ENCODE results near the gene MEIOSIN. TPM values are rescaled to one million over a fixed set of nuclear protein-coding genes. Genes with fewer than 3 reads are reported as not detected.
"Not testable (repeated sequence)": the region's sequence is repeated elsewhere in the genome, so short reads cannot be mapped to it uniquely, and the experiment has no call there.

Gene MEIOSIN
- total and polyA plus RNA-seq, 4 donors, result not detected

GRCh38 chr19:45745606-45746005 lies 12.4 kb downstream of the MEIOSIN start:
- WGBS, 2 donors, result 90 to 91% methylated on average over 6 of the region's 6 CpGs
- Histone ChIP-seq H3K27me3 (ENCODE audit: control insufficient read depth in 3 of 3, insufficient read depth in 3 of 3, low read length in 2 of 3) (no peaks in the 10 kb centered on the region), H3K4me3 (no peak overlapping the region), H3K4me1 (ENCODE audit: control insufficient read depth in 5 of 5, insufficient read depth in 5 of 5, low read length in 5 of 5) (no peaks in the 10 kb centered on the region), H3K36me3 (ENCODE audit: control insufficient read depth in 4 of 4, insufficient read depth in 4 of 4, low read length in 4 of 4) (no peaks in the 10 kb centered on the region), H3K27ac (ENCODE audit: low read depth in 1 of 2, low read length in 1 of 2) (no peak overlapping the region), H3K9ac (ENCODE audit: insufficient read depth in 1 of 2, low read length in 2 of 2) (no peak overlapping the region), H3K9me3 (ENCODE audit: control insufficient read depth in 4 of 4, insufficient read depth in 3 of 4, low read length in 3 of 4) (no peaks in the 10 kb centered on the region)
- no peak for TF ChIP-seq CTCF (IDR thresholded peaks at IDR 0.05; ENCODE audit: control extremely low read depth, extremely low read depth)
- DNase-seq, result no peak
- no peak for ATAC-seq (ENCODE audit: insufficient read depth, low FRiP score)

DNA sequence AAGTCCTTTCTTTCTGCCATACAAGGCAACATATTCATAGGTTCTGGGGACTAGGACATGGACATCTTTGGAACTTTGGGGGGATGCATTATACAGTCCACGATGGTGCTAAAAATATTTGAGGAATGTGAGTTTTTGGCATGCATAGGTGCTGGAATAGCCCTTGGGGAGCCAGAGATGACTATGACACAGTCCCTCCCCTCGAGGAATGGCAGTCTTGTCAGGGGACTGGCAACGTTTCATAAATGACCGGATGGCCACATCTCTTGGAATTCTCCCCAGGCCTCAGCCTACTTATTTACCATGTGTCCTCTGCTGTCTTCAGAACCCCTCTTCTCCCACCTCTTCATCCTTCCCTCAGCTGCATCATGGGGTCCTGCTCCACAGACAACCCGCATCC lies 13.6 kb downstream of the MEIOSIN start:
- no peak for ATAC-seq (ENCODE audit: insufficient read depth, low FRiP score)

DNA sequence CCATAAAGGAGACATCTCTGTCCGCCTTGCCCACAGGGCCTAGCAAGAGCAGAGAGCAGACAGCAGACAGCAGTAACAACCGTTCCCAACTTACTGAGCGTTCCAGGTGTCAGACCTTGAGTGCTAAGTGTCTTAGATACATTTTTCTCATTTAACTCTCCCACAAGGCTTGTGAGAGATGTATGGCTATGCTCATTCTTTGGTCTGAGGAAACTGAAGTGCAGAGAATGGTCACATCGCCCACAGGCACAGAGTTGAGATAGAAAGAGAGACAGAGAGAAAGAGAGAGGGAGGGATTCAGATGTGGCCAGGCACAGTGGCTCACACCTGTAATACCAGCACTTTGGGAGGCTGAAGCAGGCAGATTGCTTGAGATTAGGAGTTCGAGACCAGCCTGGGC lies 14.3 kb downstream of the MEIOSIN start:
- no peak for TF ChIP-seq CTCF (IDR thresholded peaks at IDR 0.05; ENCODE audit: control extremely low read depth, extremely low read depth)
- Histone ChIP-seq H3K4me3 (no peak overlapping the region), H3K4me1 (ENCODE audit: control insufficient read depth in 5 of 5, insufficient read depth in 5 of 5, low read length in 5 of 5) (no peaks in the 10 kb centered on the region), H3K9me3 (ENCODE audit: control insufficient read depth in 4 of 4, insufficient read depth in 3 of 4, low read length in 3 of 4) (no peaks in the 10 kb centered on the region), H3K27ac (ENCODE audit: low read depth in 1 of 2, low read length in 1 of 2) (no peak overlapping the region), H3K27me3 (ENCODE audit: control insufficient read depth in 3 of 3, insufficient read depth in 3 of 3, low read length in 2 of 3) (no peaks in the 10 kb centered on the region), H3K9ac (ENCODE audit: insufficient read depth in 1 of 2, low read length in 2 of 2) (no peak overlapping the region), H3K36me3 (ENCODE audit: control insufficient read depth in 4 of 4, insufficient read depth in 4 of 4, low read length in 4 of 4) (no peaks in the 10 kb centered on the region)
- no peak for ATAC-seq (ENCODE audit: insufficient read depth, low FRiP score)
- no peak for DNase-seq
- WGBS, 2 donors, result 89 to 94% methylated on average over 5 of the region's 5 CpGs

More for the DNA sequence above, 13.6 kb downstream of the MEIOSIN start:
- Histone ChIP-seq H3K9me3 (ENCODE audit: control insufficient read depth in 4 of 4, insufficient read depth in 3 of 4, low read length in 3 of 4) (no peaks in the 10 kb centered on the region), H3K36me3 (ENCODE audit: control insufficient read depth in 4 of 4, insufficient read depth in 4 of 4, low read length in 4 of 4) (no peaks in the 10 kb centered on the region), H3K27ac (ENCODE audit: low read depth in 1 of 2, low read length in 1 of 2) (no peak overlapping the region), H3K4me1 (ENCODE audit: control insufficient read depth in 5 of 5, insufficient read depth in 5 of 5, low read length in 5 of 5) (no peaks in the 10 kb centered on the region), H3K4me3 (no peak overlapping the region), H3K9ac (ENCODE audit: insufficient read depth in 1 of 2, low read length in 2 of 2) (no peak overlapping the region), H3K27me3 (ENCODE audit: control insufficient read depth in 3 of 3, insufficient read depth in 3 of 3, low read length in 2 of 3) (no peaks in the 10 kb centered on the region)
- DNase-seq, result no peak
- 77 to 84% methylated on average over 5 of the region's 5 CpGs for WGBS, 2 donors
- TF ChIP-seq CTCF (IDR thresholded peaks at IDR 0.05; ENCODE audit: control extremely low read depth, extremely low read depth), result no peak

DNA sequence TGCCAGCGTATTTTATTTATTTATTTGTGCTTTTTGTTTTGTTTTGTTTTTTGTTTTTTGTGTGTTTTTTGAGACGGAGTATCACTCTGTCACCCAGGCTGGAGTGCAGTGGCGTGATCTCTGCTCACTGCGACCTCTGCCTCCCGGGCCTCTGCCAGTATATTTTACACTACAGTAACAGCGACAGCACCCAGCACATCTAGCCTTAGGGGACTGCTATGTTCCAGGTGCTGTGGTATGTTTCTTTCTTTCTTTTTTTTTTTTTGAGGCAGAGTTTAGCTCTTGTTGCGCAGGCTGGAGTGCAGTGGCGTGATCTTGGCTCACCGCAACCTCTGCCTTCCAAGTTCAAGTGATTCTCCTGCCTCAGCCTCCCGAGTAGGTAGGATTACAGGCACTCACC lies 18.2 kb downstream of the MEIOSIN start:
- H3K9ac ChIP-seq (ENCODE audit: insufficient read depth in 1 of 2, low read length in 2 of 2); H3K4me1 ChIP-seq (ENCODE audit: control insufficient read depth in 5 of 5, insufficient read depth in 5 of 5, low read length in 5 of 5); H3K27me3 ChIP-seq (ENCODE audit: control insufficient read depth in 3 of 3, insufficient read depth in 3 of 3, low read length in 2 of 3); DNase-seq; H3K4me3 ChIP-seq; H3K9me3 ChIP-seq (ENCODE audit: control insufficient read depth in 4 of 4, insufficient read depth in 3 of 4, low read length in 3 of 4); H3K36me3 ChIP-seq (ENCODE audit: control insufficient read depth in 4 of 4, insufficient read depth in 4 of 4, low read length in 4 of 4); ATAC-seq (ENCODE audit: insufficient read depth, low FRiP score); H3K27ac ChIP-seq (ENCODE audit: low read depth in 1 of 2, low read length in 1 of 2): not testable (repeated sequence)
- 89 to 96% methylated on average over 10 of the region's 10 CpGs for WGBS, 2 donors
